C4-2B (cell line): ENCODE measurements around the gene TNRC6A.

Experiments used
- ZFX ChIP-seq: fragments of 450-650 bp; IDR thresholded peaks from 2 replicates; pipeline ENCODE4 v1.6.1; 2017
- TF ChIP-seq, protein P1 (sequence below): fragments of 450-650 bp; conservative IDR thresholded peaks from 2 replicates; pipeline ENCODE4 v1.5.1; 2017; ENCODE audit warnings: mild to moderate bottlenecking

GRCh38 chr16:24875466-24875865 lies 146.0 kb downstream of the TNRC6A start:
- TF ChIP-seq, protein P1, sequence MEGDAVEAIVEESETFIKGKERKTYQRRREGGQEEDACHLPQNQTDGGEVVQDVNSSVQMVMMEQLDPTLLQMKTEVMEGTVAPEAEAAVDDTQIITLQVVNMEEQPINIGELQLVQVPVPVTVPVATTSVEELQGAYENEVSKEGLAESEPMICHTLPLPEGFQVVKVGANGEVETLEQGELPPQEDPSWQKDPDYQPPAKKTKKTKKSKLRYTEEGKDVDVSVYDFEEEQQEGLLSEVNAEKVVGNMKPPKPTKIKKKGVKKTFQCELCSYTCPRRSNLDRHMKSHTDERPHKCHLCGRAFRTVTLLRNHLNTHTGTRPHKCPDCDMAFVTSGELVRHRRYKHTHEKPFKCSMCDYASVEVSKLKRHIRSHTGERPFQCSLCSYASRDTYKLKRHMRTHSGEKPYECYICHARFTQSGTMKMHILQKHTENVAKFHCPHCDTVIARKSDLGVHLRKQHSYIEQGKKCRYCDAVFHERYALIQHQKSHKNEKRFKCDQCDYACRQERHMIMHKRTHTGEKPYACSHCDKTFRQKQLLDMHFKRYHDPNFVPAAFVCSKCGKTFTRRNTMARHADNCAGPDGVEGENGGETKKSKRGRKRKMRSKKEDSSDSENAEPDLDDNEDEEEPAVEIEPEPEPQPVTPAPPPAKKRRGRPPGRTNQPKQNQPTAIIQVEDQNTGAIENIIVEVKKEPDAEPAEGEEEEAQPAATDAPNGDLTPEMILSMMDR: no peak
- no peak for TF ChIP-seq ZFX
